Stimulated activated naive CD8-positive, alpha-beta T cell treated with anti-CD3 and anti-CD28 coated beads, Interleukin-15, Interleukin-2, amounts not matched to agents 100 ng/mL and 50 ng/mL, for 24 hours (primary cell): ENCODE data around the gene DYRK1B.
A peak's percentile ranks its signal among the peaks of the same experiment; 100 is the strongest.
"Not testable (repeated sequence)": the region's sequence is repeated elsewhere in the genome, so short reads cannot be mapped to it uniquely, and the experiment has no call there.

ENCODE experiments used
- H3K27ac Mint-ChIP-seq: one replicate; pipeline ENCODE4 v1.8.0; 2021; ENCODE audit warnings: mild to moderate bottlenecking, mixed read lengths
- H3K27me3 Mint-ChIP-seq: one replicate; pipeline ENCODE4 v1.8.0; 2021; ENCODE audit warnings: mixed read lengths
- H3K36me3 Mint-ChIP-seq: one replicate; pipeline ENCODE4 v1.8.0; 2021; ENCODE audit warnings: low read depth, mixed read lengths
- H3K4me1 Mint-ChIP-seq: one replicate; pipeline ENCODE4 v1.8.0; 2021; ENCODE audit warnings: low read depth, mixed read lengths
- H3K4me3 Mint-ChIP-seq: one replicate; pipeline ENCODE4 v1.8.0; 2021; ENCODE audit warnings: mild to moderate bottlenecking, mixed read lengths
- H3K9me3 Mint-ChIP-seq: one replicate; pipeline ENCODE4 v1.8.0; 2021; ENCODE audit warnings: mixed read lengths

DYRK1B gene

DNA sequence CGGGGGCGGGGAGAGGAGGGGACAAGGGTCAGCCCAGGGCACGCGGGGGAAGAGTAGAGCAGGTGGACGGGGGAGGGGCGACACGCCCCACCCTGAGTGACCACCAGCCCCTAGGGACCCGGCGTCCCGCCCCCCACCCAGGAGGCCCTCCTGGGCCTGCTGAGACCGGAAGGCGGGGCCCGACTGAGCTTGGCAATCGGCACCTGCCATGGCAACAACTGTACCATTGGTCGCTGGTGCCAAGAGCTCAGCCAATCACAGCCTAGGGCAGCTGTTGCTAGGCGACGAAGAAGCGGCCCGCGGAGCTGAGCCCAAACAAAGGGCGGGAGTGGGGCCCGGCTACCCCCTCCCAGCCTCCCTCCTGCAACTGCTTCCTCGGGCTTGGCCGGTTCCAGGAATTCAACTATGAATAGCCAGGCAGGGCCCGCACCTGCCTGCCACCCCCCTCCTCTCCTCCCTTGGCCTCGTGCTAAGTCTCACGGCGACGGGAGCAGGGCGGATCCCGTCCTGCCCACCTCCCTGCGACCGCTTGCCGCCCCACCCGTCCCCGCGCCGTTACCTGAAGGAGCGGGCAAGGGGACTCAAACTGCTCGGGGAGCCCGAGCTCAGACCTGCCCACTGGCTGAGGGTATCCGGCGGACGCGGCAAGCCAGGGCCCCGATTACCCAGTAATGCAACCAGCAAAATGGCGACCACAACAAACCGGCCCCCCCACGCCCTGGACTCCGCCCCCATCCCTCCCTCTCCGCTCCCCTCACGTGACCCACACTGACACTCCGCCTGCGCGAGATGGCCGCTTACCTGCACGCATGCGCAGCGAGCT lies at the start of gene DYRK1B:
DYRK1B (minus strand) TSS at position 699 of the 823 bp plus-strand sequence. CDS start 2,295 bp downstream, outside the sequence.
- Mint-ChIP-seq H3K4me1 (peaks cover 30% of the 10 kb centered on the region), H3K27me3 (no peaks in the 10 kb centered on the region), H3K9me3 (no peaks in the 10 kb centered on the region), H3K27ac (peak within 1 kb of the TSS; percentile 94), H3K36me3 (peaks cover 73% of the 10 kb centered on the region), H3K4me3 (peak within 1 kb of the TSS; percentile 83)

DNA sequence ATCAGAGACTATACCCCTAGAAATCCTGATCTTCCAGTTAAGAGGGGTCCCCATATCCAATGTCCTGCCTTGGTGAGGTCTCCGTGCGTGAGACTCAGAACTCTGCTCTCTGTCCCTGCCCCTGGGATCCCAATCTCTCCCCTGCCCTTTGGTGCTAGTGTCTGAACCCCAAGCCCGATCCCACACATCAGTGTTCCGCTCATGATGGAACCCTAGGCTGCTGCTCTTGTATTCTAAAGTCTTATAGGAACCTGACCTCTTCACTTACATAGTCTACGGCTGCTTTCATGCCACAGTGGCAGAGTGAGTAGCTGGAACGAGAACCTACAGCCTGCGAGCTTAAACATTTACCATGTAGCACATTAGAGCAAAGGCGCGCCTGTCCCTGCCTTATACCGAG lies 48.7 kb upstream of the DYRK1B start:
- not testable (repeated sequence) for H3K4me1 Mint-ChIP-seq, H3K4me3 Mint-ChIP-seq, H3K9me3 Mint-ChIP-seq, H3K27ac Mint-ChIP-seq, H3K27me3 Mint-ChIP-seq, H3K36me3 Mint-ChIP-seq

DNA sequence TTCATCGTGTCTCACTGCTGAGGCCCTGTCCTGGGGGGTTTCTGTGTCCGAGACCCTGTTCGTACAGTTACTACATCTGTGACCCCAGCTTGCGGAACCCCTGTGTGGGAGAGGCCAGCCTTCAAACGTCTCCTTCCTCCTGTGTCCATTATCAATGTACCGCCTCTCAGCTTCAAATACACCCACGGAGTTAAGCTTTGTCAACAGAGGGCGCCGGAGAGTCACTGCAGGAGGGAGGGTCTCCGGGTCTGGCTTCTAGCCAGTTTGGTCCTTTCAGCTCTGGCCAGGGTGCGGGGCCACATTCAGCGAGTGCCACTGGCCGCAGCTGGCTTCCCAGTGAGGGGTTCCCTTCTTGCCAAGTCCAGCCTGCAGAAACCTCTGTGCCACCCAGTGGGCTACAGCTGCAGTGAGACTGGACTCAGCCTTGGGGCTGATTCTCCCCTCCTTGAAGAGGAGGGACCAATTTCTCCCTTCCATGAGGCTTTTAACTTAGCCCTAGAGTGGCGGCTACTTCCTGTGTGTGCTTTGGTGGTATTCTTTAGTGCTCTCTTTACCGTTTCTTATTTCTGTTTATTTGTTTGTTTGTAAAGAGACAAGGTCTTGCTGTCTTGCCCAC lies 47.6 kb upstream of the DYRK1B start:
- not testable (repeated sequence) for H3K4me3 Mint-ChIP-seq, H3K9me3 Mint-ChIP-seq, H3K27me3 Mint-ChIP-seq, H3K36me3 Mint-ChIP-seq, H3K4me1 Mint-ChIP-seq, H3K27ac Mint-ChIP-seq

DNA sequence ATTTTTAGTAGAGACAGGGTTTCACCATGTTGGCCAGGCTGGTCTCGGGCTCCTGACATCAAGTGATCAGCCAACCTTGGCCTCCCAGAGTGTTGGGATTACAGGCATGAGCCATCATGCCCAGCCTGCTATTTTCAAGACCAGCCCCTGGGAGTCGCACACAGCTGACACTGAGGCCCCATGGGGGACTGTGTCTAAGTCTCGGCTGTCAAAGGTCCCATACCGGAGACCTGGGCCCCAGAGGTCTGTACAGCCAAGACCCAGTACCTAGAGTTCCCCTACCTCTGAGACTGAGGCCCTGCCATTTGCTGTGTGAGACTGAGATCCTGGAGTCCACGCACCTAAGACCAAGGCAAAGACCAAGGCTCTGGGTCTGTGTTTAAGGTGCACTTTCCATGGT lies 46.3 kb upstream of the DYRK1B start:
- H3K9me3 Mint-ChIP-seq, H3K27me3 Mint-ChIP-seq, H3K36me3 Mint-ChIP-seq, H3K27ac Mint-ChIP-seq, H3K4me1 Mint-ChIP-seq, H3K4me3 Mint-ChIP-seq: not testable (repeated sequence)

DNA sequence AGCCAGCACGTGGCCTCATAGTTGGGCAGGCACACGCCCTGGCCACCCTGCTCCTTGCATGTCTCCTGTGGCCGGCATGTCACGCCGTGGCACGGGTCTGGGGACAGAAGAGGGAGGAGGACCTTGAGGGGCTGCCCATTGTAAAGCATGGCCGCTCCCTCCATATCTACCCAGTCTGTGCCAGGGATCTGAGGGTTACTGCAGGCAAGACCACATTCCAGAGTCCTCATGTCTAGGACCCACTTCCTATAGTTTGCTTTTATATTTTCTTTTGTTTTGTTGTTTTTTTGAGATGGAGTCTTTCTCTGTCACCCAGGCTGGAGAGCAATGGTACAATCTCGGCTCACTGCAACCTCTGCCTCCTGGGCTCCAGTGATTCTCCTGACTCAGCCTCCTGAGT lies 45.8 kb upstream of the DYRK1B start:
- H3K4me3 Mint-ChIP-seq, H3K9me3 Mint-ChIP-seq, H3K36me3 Mint-ChIP-seq, H3K4me1 Mint-ChIP-seq, H3K27me3 Mint-ChIP-seq, H3K27ac Mint-ChIP-seq: not testable (repeated sequence)

DNA sequence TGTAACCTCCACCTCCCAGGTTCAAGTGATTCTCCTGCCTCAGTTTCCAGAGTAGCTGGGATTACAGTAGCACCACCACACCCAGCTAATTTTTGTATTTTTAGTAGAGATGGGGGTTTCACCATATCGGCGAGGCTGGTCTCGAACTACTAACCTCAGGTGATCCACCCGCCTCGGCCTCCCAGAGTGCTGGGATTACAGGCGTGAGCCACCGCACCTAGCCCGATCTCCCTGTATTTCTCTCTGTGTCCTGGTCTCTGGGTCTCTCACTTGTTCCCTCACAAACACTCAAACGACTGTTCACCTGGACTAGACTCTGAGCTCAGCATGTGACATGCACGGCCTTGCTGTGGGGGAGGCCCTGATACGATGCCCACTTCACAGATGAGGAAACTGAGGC lies 44.9 kb upstream of the DYRK1B start:
- H3K9me3 Mint-ChIP-seq, H3K4me1 Mint-ChIP-seq, H3K4me3 Mint-ChIP-seq, H3K27ac Mint-ChIP-seq, H3K27me3 Mint-ChIP-seq, H3K36me3 Mint-ChIP-seq: not testable (repeated sequence)

DNA sequence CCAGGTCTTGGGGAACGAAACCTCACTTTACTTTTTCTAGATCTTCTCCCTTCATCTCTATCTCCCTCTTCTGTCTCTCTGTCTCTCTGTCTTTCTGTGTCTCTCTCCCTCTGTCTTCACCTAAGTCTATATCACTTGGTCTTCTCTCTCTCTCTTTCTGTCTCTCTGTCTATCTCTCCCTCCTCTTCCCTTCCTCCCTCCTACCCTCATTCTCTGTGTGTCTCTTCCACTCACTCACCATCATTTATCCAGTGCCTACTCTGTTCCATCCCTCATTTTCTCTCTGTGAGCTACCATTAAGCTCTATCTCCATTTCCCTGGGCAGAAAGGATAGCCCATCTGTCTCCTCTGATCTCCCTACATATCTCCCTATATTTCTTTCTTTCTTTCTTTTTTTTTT lies 44.4 kb upstream of the DYRK1B start:
- Mint-ChIP-seq H3K9me3 (no peaks in the 10 kb centered on the region), H3K36me3 (no peaks in the 10 kb centered on the region), H3K27ac (no peak overlapping the region), H3K27me3 (no peaks in the 10 kb centered on the region), H3K4me1 (no peaks in the 10 kb centered on the region), H3K4me3 (no peak overlapping the region)

DNA sequence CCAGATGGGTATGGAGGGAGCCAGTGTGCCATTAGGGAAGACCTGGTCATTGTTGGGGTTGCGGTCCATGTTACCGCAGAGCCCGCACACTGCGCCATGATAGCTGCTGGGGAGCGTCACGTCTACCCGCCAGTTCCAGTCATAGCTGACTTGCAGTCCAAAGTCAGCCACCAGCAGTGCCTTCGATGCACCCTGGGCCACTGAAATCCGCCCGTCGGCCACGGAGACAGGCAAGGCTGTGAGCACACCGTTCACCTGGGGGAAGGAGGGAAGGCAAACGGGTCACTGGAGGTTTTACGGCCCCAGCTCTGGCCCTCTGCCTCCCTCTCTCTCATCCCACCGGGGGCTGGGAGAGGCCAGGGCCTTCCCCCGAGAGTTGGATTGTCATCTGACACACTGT lies 44.0 kb upstream of the DYRK1B start:
- H3K4me1 Mint-ChIP-seq, H3K9me3 Mint-ChIP-seq, H3K27ac Mint-ChIP-seq, H3K36me3 Mint-ChIP-seq, H3K4me3 Mint-ChIP-seq, H3K27me3 Mint-ChIP-seq: not testable (repeated sequence)

DNA sequence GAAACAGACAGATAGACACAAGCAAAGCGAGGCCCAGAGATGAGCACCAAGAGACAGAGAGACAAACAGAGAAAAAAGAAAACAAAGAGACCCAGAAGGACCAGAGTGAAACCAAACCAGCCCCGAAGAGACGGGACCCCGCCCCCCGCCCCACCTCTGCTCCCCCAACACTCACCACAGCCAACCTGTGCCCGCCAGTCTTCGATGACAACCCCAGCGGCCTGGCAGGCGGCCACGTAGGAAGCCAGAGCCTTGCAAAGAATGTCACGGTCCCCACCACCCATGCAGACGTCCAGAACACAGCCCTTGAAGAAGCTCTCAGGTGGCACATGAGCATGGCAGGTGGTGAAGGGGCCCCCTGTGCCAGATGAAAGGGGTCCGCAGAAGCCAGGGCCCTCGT lies 43.5 kb upstream of the DYRK1B start:
- H3K27ac Mint-ChIP-seq, H3K4me3 Mint-ChIP-seq, H3K27me3 Mint-ChIP-seq, H3K36me3 Mint-ChIP-seq, H3K4me1 Mint-ChIP-seq, H3K9me3 Mint-ChIP-seq: not testable (repeated sequence)

DNA sequence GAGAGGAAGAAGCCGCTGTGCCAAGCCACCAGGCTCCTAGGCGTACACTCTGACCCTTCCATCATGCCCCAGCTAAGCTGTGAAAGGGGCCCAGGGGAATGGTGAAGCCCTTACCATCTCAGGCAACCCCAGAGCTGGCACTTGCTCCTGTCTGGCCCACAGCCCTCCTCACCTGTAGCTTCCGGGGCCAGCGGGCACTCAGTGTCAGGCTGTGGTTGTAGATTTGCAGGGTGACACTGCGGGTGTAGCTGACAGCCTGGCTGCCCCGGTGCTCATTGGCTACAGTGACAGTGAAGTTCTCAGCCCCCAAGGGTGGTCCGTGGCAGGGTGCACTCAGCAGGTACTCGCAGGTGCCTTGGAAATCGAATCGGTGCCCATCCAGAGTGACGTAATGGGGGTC lies 42.5 kb upstream of the DYRK1B start:
- not testable (repeated sequence) for H3K9me3 Mint-ChIP-seq, H3K36me3 Mint-ChIP-seq, H3K4me1 Mint-ChIP-seq, H3K27me3 Mint-ChIP-seq, H3K4me3 Mint-ChIP-seq, H3K27ac Mint-ChIP-seq

DNA sequence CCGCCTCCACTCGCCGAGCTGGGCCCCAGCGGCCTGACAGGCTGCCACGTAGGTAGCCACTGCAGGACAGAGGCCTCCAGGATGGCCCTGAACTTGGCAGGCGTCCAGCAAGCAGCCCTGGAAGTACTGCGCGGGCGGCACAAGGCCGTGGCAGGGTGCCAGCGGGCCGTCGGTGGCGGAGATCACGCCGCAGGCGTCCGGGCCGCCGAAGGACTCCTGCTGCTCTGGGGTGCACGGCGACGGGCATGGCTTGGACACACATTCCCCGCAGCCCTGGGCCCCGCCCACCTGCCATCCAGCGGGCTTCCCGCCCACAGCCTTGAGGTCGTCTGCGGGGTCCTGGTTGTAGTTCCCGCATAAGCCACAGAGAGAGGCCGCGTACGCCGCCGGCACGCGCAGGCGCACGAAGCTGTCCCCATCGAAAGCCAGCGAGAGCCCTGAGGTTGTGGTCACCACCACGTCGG lies 41.5 kb upstream of the DYRK1B start:
- H3K27me3 Mint-ChIP-seq, H3K36me3 Mint-ChIP-seq, H3K4me1 Mint-ChIP-seq, H3K4me3 Mint-ChIP-seq, H3K9me3 Mint-ChIP-seq, H3K27ac Mint-ChIP-seq: not testable (repeated sequence)

DNA sequence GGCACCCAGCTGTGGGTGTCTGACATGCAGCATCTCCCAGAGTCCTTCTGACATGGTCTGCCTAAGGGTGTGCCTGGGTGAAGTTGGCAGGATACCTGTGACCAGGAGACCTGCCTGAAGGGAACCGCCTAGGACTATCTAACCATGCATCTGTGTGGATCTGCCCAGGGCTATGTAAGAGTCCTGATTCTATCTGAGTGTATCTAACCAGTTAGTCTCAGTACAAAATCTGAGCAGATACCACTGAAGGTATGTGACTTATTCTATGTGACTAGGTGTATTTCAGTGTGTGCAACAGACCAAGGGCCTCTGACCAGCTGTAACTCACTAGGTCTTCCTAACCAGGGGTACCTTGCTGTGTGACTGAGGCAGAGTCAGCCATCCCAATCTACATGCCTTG lies 40.4 kb upstream of the DYRK1B start:
- H3K4me3 Mint-ChIP-seq: no peak overlapping the region
- no peaks in the 10 kb centered on the region for H3K9me3 Mint-ChIP-seq
- H3K4me1 Mint-ChIP-seq: no peaks in the 10 kb centered on the region
- no peaks in the 10 kb centered on the region for H3K36me3 Mint-ChIP-seq
- no peaks in the 10 kb centered on the region for H3K27me3 Mint-ChIP-seq
- no peak overlapping the region for H3K27ac Mint-ChIP-seq

DNA sequence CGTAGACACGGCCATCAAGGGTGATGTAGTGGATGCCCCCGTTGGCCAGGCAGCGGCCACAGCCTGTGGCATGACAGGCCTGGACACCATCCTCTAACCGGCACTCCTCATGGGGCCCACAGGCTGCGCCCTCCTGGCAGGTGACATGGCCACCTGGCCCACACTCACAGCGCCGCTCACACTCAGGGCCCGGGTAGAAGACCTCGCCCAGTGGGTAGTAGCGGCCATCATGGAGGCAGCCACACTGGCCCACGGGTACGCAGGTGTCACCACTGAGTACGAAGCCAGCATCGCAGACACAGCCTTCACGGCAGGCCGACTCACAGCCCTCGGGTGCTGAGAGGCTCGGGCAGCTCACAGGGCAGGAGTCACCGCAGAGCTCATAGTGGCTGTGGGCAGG lies 39.4 kb upstream of the DYRK1B start:
- H3K27me3 Mint-ChIP-seq: no peaks in the 10 kb centered on the region
- no peak overlapping the region for H3K4me3 Mint-ChIP-seq

DNA sequence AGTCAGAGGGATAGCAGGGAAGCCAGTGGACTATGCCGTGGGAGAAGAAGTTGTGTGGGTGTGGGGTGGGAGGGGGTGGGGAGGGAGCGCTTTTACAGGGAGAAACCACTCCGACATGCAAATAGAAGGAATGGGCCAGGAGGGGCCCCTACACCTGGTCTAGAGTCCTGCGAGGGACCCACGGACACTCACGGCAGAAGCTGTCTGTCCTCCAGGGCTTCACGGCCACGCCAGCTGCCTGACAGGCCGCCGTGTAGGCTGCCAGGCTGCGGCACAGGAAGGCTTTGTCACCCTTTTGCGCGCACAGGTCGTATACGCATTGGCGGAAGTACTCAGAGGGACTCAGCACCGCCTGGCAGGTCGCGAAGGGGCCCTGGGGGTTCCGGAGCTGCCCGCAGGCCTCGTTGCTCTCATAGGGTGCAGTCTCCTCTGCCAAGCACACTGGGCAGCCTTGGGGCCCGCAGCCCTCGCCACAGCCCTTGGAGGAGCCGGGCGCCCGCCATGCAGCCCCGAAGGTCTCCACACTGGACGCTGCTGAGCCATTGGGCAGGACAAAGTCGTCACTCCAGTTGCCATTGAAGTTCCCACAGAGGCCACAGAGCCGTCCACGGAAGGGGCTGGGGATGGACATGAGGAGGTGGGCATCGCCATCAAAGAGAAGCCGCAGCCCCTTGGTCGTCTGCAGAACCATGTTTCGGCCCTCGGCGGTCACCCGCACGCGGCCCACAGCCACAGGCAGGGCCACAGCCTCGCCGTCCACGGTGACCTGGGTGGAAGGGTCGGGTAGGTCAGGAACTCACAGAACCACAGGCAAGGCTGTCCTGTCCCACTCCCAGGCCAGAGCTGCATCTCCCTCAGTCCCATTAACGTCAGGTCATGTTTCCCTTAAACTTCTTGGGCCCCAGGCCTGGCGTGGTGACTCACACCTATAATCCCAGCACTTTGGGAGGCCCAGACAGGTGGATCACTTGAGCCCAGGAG lies 38.2 kb upstream of the DYRK1B start:
- Mint-ChIP-seq H3K27me3 (no peaks in the 10 kb centered on the region), H3K4me3 (no peak overlapping the region), H3K36me3 (no peaks in the 10 kb centered on the region), H3K27ac (no peak overlapping the region), H3K4me1 (no peaks in the 10 kb centered on the region), H3K9me3 (no peaks in the 10 kb centered on the region)

More for the DNA sequence above, 39.4 kb upstream of the DYRK1B start:
- Mint-ChIP-seq H3K9me3 (no peaks in the 10 kb centered on the region), H3K4me1 (no peaks in the 10 kb centered on the region), H3K36me3 (no peaks in the 10 kb centered on the region), H3K27ac (no peak overlapping the region)

DNA sequence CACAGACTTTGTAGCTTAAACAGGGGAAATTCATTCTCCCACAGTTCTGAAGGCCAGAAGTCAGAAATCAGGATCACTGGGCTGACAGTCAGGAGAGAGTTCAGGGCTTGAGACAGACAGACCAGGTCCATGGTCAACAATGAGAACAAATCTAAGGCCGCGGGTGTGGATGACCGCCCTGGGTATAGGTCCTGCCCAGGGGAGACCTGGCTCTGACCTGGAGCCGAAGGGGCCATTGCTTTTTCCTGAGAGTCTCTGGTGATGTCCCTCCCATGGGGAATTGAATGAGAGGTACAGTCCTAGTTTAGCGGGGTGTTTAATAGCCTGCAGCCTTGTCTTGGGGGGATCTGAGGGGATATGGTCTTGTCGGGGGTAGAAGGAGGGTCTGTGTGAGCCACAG lies 37.4 kb upstream of the DYRK1B start:
- no peak overlapping the region for H3K27ac Mint-ChIP-seq

More for the DNA sequence above, 37.4 kb upstream of the DYRK1B start:
- no peaks in the 10 kb centered on the region for H3K27me3 Mint-ChIP-seq
- H3K4me1 Mint-ChIP-seq: no peaks in the 10 kb centered on the region
- H3K36me3 Mint-ChIP-seq: no peaks in the 10 kb centered on the region
- no peaks in the 10 kb centered on the region for H3K9me3 Mint-ChIP-seq
- no peak overlapping the region for H3K4me3 Mint-ChIP-seq
